Activated naive CD8-positive, alpha-beta T cell treated with anti-CD3 and anti-CD28 coated beads, Interleukin-2, amount 10 ng/mL, durations not matched to agents 7 days and 5 days (primary cell): ENCODE results near the gene HEPHL1. TPM values are rescaled to one million over a fixed set of nuclear protein-coding genes. Genes with fewer than 3 reads are reported as not detected.

Source experiments
- ATAC-seq: fragments of 150-1000 bp; cut with Tn5 transposase; one replicate; pipeline ENCODE4 v1.10.0; 2021; ENCODE audit warnings: low read depth, moderate library complexity
- POLR2A ChIA-PET: fragments of 350-600 bp; sonication (Branson Sonifier 250); formaldehyde crosslinking; loops from one replicate; lab custom pipeline; 2021; ENCODE audit warnings: antibody characterized with exemption; lab: Charles Lee
- DNase-seq: peaks from one replicate; pipeline ENCODE4 v3.0.0; 2021
- H3K27ac Mint-ChIP-seq: one replicate; pipeline ENCODE4 v1.8.0; 2022; ENCODE audit warnings: mild to moderate bottlenecking, mixed read lengths
- H3K27me3 Mint-ChIP-seq: one replicate; pipeline ENCODE4 v1.8.0; 2022; ENCODE audit warnings: mild to moderate bottlenecking, moderate library complexity, mixed read lengths
- H3K36me3 Mint-ChIP-seq: one replicate; pipeline ENCODE4 v1.8.0; 2021; ENCODE audit warnings: mild to moderate bottlenecking, mixed read lengths
- H3K4me1 Mint-ChIP-seq: one replicate; pipeline ENCODE4 v1.8.0; 2021; ENCODE audit warnings: mixed read lengths
- H3K4me3 Mint-ChIP-seq: one replicate; pipeline ENCODE4 v1.8.0; 2022; ENCODE audit warnings: mild to moderate bottlenecking, moderate library complexity, mixed read lengths
- H3K9me3 Mint-ChIP-seq: one replicate; pipeline ENCODE4 v1.8.0; 2021; ENCODE audit warnings: mixed read lengths
- total RNA-seq, 2 experiments: library from RNA; stranded (reverse); gene quantifications; one replicate each; pipeline ENCODE4 v1.2.3, GENCODE V29; 2021

The HEPHL1 gene
- total RNA-seq, 2 experiments from 2014 or later: not detected

- ATAC-seq: no peak
- H3K4me1 Mint-ChIP-seq: no peaks in the 10 kb centered on the region
- no peak for DNase-seq
- no peaks in the 10 kb centered on the region for H3K27me3 Mint-ChIP-seq
- H3K36me3 Mint-ChIP-seq: no peaks in the 10 kb centered on the region
- POLR2A ChIA-PET: no interaction called here
- no peak overlapping the region for H3K27ac Mint-ChIP-seq
- no peak overlapping the region for H3K4me3 Mint-ChIP-seq
- H3K9me3 Mint-ChIP-seq: peaks cover 5% of the 10 kb centered on the region
These were observed 10.5 kb downstream of the HEPHL1 start for GRCh38 chr11:94031625-94032024.

DNA sequence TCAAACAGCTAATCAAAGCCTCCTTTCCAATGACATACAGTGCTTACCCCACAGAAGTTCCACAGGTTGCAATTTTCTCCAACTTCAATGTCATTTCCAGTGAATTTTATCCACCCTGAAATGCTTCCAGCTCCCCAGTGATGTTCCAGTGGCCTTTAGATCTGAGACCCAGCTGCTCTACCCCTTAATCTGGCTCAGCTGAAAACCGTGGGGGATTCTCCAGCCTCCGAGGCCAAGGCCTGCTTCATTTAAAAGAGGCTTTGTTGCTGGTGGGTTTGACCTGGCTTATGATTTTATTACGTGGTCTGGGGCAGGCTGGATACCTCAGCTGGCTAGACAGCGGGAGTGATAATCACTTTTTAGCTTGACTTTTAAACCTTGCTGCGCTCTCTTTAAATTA is 10.9 kb downstream of the HEPHL1 start:
- no peak overlapping the region for H3K27ac Mint-ChIP-seq
- POLR2A ChIA-PET: no interaction called here
- H3K4me1 Mint-ChIP-seq: no peaks in the 10 kb centered on the region
- H3K36me3 Mint-ChIP-seq: no peaks in the 10 kb centered on the region
- DNase-seq (no peak), ATAC-seq (no peak)
- no peaks in the 10 kb centered on the region for H3K27me3 Mint-ChIP-seq
- peaks cover 5% of the 10 kb centered on the region for H3K9me3 Mint-ChIP-seq
- H3K4me3 Mint-ChIP-seq: no peak overlapping the region

DNA sequence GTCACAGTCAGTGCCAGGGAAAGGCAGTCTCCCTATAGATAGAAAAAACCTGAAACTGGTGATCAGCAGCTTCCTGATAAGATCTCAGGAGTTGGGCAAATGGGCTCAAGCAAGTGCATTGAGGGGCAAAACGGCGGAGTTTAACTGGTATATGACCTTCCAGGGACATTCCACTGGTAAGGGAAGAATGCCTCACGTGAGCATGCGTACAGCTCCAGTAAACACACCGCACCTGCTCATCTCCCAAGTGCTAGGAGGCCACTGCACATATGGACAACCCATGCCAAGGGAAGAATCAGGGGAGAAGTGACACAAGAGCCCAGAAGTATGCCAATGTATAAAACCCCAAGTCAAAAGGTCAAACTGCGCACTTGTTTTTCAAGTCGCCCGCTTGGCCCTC is 11.6 kb downstream of the HEPHL1 start:
- Mint-ChIP-seq H3K27ac (no peak overlapping the region), H3K9me3 (peaks cover 5% of the 10 kb centered on the region), H3K36me3 (no peaks in the 10 kb centered on the region), H3K4me3 (no peak overlapping the region), H3K27me3 (no peaks in the 10 kb centered on the region), H3K4me1 (no peaks in the 10 kb centered on the region)
- DNase-seq (no peak), ATAC-seq (no peak)
- POLR2A ChIA-PET: no interaction called here

GRCh38 chr11:94034207-94034606 is 13.1 kb downstream of the HEPHL1 start:
- Mint-ChIP-seq H3K4me1 (no peaks in the 10 kb centered on the region), H3K4me3 (no peak overlapping the region), H3K36me3 (no peaks in the 10 kb centered on the region), H3K9me3 (peaks cover 5% of the 10 kb centered on the region), H3K27ac (no peak overlapping the region), H3K27me3 (no peaks in the 10 kb centered on the region)
- POLR2A ChIA-PET: no interaction called here
- DNase-seq (no peak), ATAC-seq (no peak)

GRCh38 chr11:94036096-94036495 is 14.9 kb downstream of the HEPHL1 start:
- ATAC-seq (no peak), DNase-seq (no peak)
- H3K4me3 Mint-ChIP-seq: no peak overlapping the region
- H3K4me1 Mint-ChIP-seq: no peaks in the 10 kb centered on the region
- H3K27ac Mint-ChIP-seq: no peak overlapping the region
- POLR2A ChIA-PET: no interaction called here
- H3K27me3 Mint-ChIP-seq: no peaks in the 10 kb centered on the region
- H3K36me3 Mint-ChIP-seq: no peaks in the 10 kb centered on the region
- peaks cover 5% of the 10 kb centered on the region for H3K9me3 Mint-ChIP-seq

GRCh38 chr11:94043241-94043640 is 22.1 kb downstream of the HEPHL1 start:
- Mint-ChIP-seq H3K27ac (no peak overlapping the region), H3K9me3 (no peaks in the 10 kb centered on the region), H3K36me3 (no peaks in the 10 kb centered on the region), H3K27me3 (no peaks in the 10 kb centered on the region), H3K4me1 (no peaks in the 10 kb centered on the region), H3K4me3 (no peak overlapping the region)
- DNase-seq: no peak
- POLR2A ChIA-PET: no interaction called here
- ATAC-seq: no peak

DNA sequence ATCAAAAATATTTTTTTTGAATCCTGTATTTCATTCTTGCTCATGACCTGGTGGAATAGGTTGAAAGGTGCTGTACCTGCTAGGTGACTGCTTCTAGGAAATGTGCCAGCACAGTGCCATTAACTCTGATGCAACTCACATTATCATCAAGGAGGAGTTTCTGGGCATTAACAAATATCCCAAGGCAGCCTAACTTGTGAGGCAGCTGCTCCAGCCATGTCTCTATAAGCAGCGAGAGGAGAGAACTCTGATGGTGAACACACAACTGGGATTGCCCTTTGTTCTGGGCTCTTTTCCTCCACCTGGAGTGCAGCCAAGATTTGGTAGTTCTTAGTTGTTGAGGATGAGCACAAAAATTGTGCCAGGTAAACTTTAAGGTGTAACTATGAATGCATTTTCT is 25.6 kb downstream of the HEPHL1 start:
- Mint-ChIP-seq H3K36me3 (no peaks in the 10 kb centered on the region), H3K9me3 (no peaks in the 10 kb centered on the region), H3K4me3 (no peak overlapping the region), H3K27ac (no peak overlapping the region), H3K27me3 (peaks cover 4% of the 10 kb centered on the region), H3K4me1 (no peaks in the 10 kb centered on the region)
- DNase-seq (no peak), ATAC-seq (no peak)
- POLR2A ChIA-PET: no interaction called here

GRCh38 chr11:94048032-94048709 is 27.0 kb downstream of the HEPHL1 start:
- no peak for DNase-seq
- POLR2A ChIA-PET: no interaction called here
- ATAC-seq: no peak
- no peaks in the 10 kb centered on the region for H3K9me3 Mint-ChIP-seq
- no peak overlapping the region for H3K4me3 Mint-ChIP-seq
- no peaks in the 10 kb centered on the region for H3K4me1 Mint-ChIP-seq
- no peaks in the 10 kb centered on the region for H3K36me3 Mint-ChIP-seq
- H3K27me3 Mint-ChIP-seq: peaks cover 4% of the 10 kb centered on the region
- H3K27ac Mint-ChIP-seq: no peak overlapping the region

DNA sequence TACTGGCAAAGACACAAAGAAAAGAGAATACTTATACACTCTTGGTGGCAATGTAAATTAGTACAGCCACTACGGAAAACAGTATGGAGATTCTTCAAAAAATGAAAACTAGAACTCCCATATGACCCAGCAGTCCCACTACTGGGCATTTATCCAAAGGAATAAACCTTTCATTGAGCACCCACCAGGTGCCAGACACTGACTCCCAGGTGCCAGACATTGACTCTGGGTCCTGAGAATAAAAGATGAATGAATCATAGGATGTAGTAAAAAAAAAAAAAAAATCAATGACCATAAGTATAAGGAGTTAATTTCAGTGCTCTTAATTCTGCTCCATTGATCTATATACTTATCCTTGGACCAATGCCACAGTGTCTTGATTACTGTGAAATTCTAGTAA is 28.2 kb downstream of the HEPHL1 start:
- POLR2A ChIA-PET: no interaction called here
- Mint-ChIP-seq H3K4me1 (no peaks in the 10 kb centered on the region), H3K4me3 (no peak overlapping the region), H3K27me3 (peaks cover 4% of the 10 kb centered on the region), H3K9me3 (no peaks in the 10 kb centered on the region), H3K36me3 (no peaks in the 10 kb centered on the region), H3K27ac (no peak overlapping the region)
- no peak for ATAC-seq
- DNase-seq: no peak

DNA sequence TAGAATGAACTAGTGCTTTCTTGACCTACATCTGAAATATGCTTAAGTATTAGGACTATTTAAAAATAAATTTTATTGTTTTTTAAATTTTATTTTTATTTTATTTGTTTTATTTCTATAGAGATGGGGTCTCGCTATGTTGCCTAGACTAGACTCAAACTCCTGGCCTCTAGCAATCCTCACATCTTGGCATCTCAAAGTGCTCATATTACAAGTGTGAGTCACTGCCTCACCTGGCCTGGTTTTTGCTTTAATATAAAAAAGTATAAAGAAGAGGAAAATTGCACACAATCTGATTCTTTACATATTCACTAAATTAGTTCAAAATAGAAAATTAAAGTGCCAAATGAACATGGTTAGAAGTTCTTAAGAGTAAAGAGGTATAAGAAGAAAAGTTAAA is 37.5 kb downstream of the HEPHL1 start:
- H3K27me3 Mint-ChIP-seq: peaks cover 3% of the 10 kb centered on the region
- POLR2A ChIA-PET: no interaction called here
- H3K4me3 Mint-ChIP-seq: no peak overlapping the region
- no peak overlapping the region for H3K27ac Mint-ChIP-seq
- ATAC-seq: no peak
- no peaks in the 10 kb centered on the region for H3K9me3 Mint-ChIP-seq
- no peaks in the 10 kb centered on the region for H3K4me1 Mint-ChIP-seq
- no peak for DNase-seq
- H3K36me3 Mint-ChIP-seq: no peaks in the 10 kb centered on the region

- Mint-ChIP-seq H3K4me1 (no peaks in the 10 kb centered on the region), H3K9me3 (no peaks in the 10 kb centered on the region), H3K36me3 (no peaks in the 10 kb centered on the region), H3K4me3 (no peak overlapping the region), H3K27ac (no peak overlapping the region), H3K27me3 (peaks cover 4% of the 10 kb centered on the region)
- POLR2A ChIA-PET: no interaction called here
- DNase-seq (no peak), ATAC-seq (no peak)
These were observed 37.9 kb downstream of the HEPHL1 start for GRCh38 chr11:94059065-94059464.

DNA sequence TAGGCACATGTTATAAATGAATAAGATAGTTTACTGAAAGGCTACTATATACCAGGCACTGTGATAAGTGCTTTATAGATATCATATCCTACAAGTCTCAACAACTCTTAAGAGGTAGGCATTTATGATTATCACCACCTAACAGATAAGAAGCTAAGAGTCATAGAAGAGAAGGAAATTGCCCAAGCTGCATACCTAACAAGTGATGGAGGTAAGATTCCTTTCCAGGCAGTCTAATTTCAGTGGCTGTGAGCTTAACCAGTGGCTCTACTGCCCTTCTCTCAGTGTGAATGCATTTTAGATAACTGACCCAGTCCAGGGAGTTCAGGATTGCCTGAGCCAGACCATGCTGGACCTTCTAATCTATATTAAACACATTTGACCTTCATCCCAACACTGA is 39.2 kb downstream of the HEPHL1 start:
- Mint-ChIP-seq H3K27me3 (peaks cover 5% of the 10 kb centered on the region), H3K4me1 (no peaks in the 10 kb centered on the region), H3K9me3 (no peaks in the 10 kb centered on the region), H3K36me3 (no peaks in the 10 kb centered on the region), H3K4me3 (no peak overlapping the region), H3K27ac (no peak overlapping the region)
- ATAC-seq (no peak), DNase-seq (no peak)
- POLR2A ChIA-PET: no interaction called here

GRCh38 chr11:94062360-94062759 is 41.2 kb downstream of the HEPHL1 start:
- H3K36me3 Mint-ChIP-seq: no peaks in the 10 kb centered on the region
- H3K4me1 Mint-ChIP-seq: no peaks in the 10 kb centered on the region
- POLR2A ChIA-PET: no interaction called here
- H3K27me3 Mint-ChIP-seq: peaks cover 5% of the 10 kb centered on the region
- DNase-seq (no peak), ATAC-seq (no peak)
- H3K9me3 Mint-ChIP-seq: no peaks in the 10 kb centered on the region
- no peak overlapping the region for H3K27ac Mint-ChIP-seq
- H3K4me3 Mint-ChIP-seq: no peak overlapping the region

DNA sequence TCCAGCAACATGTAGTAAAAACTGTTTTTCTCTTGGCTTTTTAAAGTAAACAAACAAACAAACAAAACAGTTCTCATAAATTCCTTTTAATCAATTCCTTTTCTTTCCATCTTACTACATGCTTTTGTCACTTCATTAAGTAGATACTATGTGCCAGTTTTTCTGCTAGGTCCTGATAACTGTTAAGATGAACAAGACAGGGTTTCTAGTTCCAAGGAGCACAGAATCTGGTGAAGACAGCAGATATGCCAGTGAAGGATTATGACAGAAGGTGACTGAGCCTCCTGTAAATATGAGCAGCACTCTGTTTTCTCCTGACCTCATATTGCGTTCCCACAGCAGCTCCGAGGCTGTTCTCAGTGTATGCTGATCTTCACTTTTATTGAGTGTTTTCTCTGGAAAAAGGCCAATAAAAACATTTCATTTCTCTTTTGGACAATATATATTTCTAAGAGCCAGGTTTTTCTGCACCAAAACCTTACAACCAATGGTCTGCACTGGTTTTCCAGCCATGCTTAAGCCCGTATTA is 45.8 kb downstream of the HEPHL1 start:
- ATAC-seq (no peak), DNase-seq (no peak)
- no peaks in the 10 kb centered on the region for H3K4me1 Mint-ChIP-seq
- H3K36me3 Mint-ChIP-seq: no peaks in the 10 kb centered on the region
- H3K4me3 Mint-ChIP-seq: no peak overlapping the region
- H3K9me3 Mint-ChIP-seq: no peaks in the 10 kb centered on the region
- H3K27ac Mint-ChIP-seq: no peak overlapping the region
- POLR2A ChIA-PET: no interaction called here
- peaks cover 10% of the 10 kb centered on the region for H3K27me3 Mint-ChIP-seq
